SK-N-SH (cell line): ENCODE measurements around the gene CUL3.

Experiments
- CTCF ChIP-seq: fragments of 200-600 bp; sonication (generic); IDR thresholded peaks from 2 replicates; pipeline ENCODE4 v1.6.1; 2017; ENCODE audit warnings: antibody characterized with exemption, mild to moderate bottlenecking, moderate library complexity
- EP300 ChIP-seq, 2 experiments: IDR thresholded peaks; 2 replicates each; pipeline versions ENCODE4 v1.4.0 to v1.6.1; 2012; ENCODE audit warnings: borderline replicate concordance in 1 of 2, low read depth in 1 of 2, low read length in 1 of 2
- GABPA ChIP-seq: IDR thresholded peaks from 2 replicates; pipeline ENCODE4 v1.4.0; 2012; ENCODE audit warnings: low read depth, mild to moderate bottlenecking
- GATA2 ChIP-seq: sonication (generic); formaldehyde crosslinking; IDR thresholded peaks from 2 replicates; pipeline ENCODE4 v1.5.0; 2020; ENCODE audit warnings: mild to moderate bottlenecking, missing genetic modification reagents
- IRF3 ChIP-seq: fragments of 150-350 bp; IDR thresholded peaks from 2 replicates; pipeline ENCODE4 v1.6.1; 2016; ENCODE audit warnings: mild to moderate bottlenecking, low read depth, low read length
- MAX ChIP-seq: IDR thresholded peaks from 2 replicates; pipeline ENCODE4 v1.4.0; 2012; ENCODE audit warnings: low read depth
- MEF2A ChIP-seq: IDR thresholded peaks from 2 replicates; pipeline ENCODE4 v1.4.0; 2012; ENCODE audit warnings: low read depth, borderline replicate concordance
- POLR2AphosphoS5 ChIP-seq: IDR thresholded peaks from 2 replicates; pipeline ENCODE4 v1.6.1; 2012; ENCODE audit warnings: low read depth, low read length
- RAD21 ChIP-seq: IDR thresholded peaks from 2 replicates; pipeline ENCODE4 v1.6.1; 2012; ENCODE audit warnings: mild to moderate bottlenecking, low read length
- RCOR1 ChIP-seq: fragments of 150-350 bp; IDR thresholded peaks from 2 replicates; pipeline ENCODE4 v1.6.1; 2017; ENCODE audit warnings: antibody characterized with exemption, low read length
- REST ChIP-seq: IDR thresholded peaks from 2 replicates; pipeline ENCODE4 v1.6.1; 2012; ENCODE audit warnings: mild to moderate bottlenecking, low read depth, low read length, moderate library complexity
- TAF1 ChIP-seq: IDR thresholded peaks from 2 replicates; pipeline ENCODE4 v1.6.1; 2012; ENCODE audit warnings: low read depth, mild to moderate bottlenecking, low read length, moderate library complexity, borderline replicate concordance
- TEAD4 ChIP-seq: IDR thresholded peaks from 2 replicates; pipeline ENCODE4 v1.4.0; 2012; ENCODE audit warnings: mild to moderate bottlenecking, borderline replicate concordance; ENCODE audit not compliant: insufficient read depth
- ZBTB33 ChIP-seq: IDR thresholded peaks from 2 replicates; pipeline ENCODE4 v1.4.0; 2012; ENCODE audit warnings: low read depth, borderline replicate concordance

GRCh38 chr2:224576088-224576715 lies 9.0 kb downstream of the CUL3 start:
- TF ChIP-seq CTCF (no peak), ZBTB33 (no peak), POLR2AphosphoS5 (no peak), GATA2 (CRISPR knock-in tag) (no peak), REST (no peak), IRF3 (no peak), MAX (no peak), GABPA (no peak), EP300 (IDR thresholded peaks at IDR 0.05; ENCODE audit: borderline replicate concordance in 1 of 2, low read depth in 1 of 2, low read length in 1 of 2) (no peak), RCOR1 (no peak), MEF2A (no peak), TAF1 (no peak), TEAD4 (no peak), RAD21 (no peak)
